ENCODE results near the gene GAREM1.

GAREM1 gene

DNA sequence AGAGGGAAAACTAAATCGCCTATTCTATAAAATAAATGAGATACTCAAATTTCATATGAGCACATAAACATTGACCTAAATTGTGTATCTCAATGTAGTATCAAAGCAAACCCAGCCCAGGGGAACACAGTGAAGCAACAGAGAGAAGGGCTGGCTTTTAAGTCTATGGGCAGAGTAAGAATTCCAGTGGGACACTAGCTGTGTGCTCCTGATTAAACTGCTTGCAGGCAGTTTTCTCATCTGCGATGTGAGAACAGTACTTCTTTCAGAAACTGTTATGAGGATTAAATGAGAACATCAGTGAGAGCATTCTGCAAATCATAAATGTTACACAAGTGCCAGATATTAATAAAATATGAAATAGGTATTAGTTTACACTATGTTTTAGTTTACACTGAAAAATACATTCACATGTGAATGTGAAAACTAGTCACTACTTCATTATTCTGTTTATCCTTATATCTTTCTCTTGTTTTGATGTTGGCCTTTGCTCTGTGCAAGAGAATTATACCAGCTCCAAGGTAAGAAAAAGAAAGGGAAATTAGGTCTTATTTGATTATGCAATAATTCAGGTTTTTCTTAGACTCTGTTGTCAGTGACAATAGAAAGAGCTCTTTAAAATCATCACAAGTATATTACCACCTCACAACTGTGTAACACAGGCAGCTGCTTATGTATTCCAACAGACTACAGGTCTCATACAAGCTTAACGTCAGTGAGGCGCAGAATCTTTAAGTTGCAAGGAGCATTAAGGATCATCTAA is 47.5 kb downstream of the GAREM1 start:
- DNase-seq: no peak

DNA sequence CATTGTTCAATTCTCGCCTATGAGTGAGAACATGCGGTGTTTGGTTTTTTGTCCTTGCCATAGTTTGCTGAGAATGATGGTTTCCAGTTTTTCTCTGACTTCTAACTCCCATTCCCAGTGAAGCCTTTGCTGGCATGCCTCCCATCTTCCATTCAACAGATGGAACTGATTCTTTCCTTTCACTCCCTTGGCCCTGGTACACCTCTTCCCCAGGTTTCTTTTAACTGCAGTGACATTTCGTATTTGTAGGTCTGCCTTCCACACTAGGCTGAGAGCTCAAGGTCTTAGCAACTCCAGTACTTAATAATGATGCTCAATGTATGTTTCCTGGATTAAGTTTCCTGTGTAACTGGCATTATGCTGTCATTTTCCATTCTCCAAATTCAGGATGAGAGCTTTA is 48.5 kb downstream of the GAREM1 start:
- DNase-seq: no peak

DNA sequence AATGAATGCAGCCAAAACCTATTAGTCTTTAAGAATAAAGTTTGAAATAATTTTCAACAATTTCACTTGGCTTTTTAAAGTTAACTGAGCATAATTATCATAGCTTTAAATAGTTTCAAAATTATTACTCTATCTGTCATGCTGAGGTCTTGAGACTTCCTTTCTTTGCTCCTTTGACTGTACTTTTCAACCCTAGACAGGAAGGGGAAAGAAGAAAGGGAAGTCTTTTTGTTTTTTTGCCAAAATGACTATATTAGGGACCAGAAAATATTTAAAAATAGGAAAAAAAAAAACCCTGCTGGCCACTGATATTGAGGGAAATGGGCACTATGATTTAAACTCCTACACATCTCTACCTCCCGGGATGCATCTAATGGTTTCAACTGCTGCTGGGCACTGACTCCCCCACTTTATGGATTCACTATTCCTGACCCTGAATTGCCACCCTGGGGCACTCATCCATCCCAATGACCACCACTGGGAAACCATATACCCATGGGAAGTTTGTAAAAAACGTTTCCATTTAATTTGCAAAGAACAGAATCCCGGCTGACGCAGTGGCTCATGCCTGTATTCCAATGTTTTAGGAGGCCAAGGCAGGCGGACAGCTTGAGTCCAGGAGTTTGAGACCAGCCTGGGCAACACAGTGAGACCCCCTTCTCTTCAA is 50.5 kb downstream of the GAREM1 start:
- no peak for DNase-seq

DNA sequence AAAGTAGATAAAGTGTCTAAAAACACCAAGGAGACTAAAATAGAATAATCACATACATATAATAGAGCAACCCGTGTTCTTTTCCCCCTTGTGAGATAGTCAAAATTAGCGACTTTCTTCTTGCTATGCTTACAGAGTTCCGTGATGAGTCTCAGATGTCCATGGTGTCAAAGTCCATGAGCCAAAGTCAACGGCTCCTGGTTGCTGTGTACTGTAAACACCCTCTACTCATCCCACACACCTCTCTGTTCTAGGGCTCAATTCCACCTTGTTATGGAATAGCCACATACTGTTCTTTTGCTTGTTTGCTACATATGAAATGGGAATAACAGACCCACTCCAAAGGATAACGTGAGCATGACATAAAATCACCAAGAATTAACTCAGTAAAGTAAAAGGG is 52.5 kb downstream of the GAREM1 start:
- DNase-seq: no peak

DNA sequence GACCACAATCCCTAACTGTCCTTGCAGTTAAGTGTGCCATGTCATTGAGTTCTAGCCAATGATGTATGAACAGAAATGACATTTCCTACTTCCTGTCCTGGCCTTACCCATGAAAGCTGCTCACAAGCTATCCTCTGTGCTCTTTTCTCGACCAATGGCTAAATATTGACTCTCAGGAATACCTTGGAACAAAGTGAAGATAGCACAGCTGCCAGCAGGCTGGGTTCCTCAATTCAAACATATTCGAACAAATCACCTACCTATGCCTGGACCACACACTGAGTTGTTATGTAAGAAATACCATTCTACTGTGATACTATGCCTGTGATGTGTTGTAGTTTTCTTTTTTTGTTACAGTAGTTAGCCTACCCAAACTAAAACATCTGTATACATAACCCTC is 65.1 kb downstream of the GAREM1 start:
- no peak for DNase-seq

DNA sequence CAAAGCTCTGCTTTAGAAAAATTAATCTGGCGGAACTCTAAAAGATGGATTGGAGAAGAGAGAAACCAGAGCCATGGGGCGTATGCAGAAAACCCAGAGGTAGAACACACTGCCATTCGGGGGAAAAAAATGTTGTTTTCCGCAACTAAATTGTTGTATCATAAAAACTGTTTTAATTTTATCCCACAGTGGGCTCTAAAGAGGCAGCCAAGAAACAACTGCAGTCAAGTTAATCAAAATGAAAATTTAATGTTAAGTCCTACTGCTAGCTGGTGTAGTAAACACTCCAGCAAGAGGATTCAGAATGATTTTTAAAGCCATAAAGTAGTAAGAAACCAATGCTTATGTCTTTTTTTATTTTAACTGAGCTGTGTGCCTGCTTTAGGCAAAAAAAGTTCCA is 69.1 kb downstream of the GAREM1 start:
- DNase-seq: no peak

DNA sequence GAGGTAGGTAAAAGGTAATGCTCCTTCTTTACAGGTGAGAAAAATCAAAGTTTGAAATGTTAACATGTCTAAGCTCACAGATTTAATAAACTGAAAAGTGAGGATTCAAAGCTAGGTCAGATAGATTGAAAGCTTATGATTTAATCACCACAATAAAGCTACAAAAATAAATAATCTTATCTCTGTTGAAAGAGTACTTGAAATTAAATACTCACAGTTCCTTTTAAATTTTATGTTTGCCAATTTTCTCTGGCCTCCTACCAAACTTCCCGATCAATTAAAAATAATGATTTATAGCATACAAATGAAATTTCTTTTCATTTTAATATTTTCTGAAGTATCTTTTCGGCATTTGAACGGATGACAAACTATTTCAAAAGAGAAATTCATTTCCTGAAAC is 77.3 kb downstream of the GAREM1 start:
- no peak for DNase-seq

DNA sequence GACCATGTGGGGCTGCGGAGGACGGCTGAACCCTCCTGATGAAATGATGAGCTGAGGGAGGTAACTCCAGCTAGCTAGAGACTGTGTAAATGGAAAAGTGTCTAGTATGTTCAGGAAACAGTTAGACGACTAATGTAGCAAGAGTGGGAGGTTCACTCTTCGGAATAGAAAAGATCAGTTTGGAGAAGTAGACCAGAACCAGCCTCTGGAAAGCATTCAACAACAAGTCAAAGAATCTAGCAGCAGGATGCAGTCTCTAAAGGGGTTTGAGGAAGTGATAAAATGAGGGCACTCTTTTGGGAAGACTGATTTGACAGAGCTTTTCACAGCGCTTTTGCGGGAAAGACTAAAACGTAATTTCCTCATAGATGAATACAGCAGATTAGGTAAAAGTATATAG is 79.6 kb downstream of the GAREM1 start:
- DNase-seq: no peak

DNA sequence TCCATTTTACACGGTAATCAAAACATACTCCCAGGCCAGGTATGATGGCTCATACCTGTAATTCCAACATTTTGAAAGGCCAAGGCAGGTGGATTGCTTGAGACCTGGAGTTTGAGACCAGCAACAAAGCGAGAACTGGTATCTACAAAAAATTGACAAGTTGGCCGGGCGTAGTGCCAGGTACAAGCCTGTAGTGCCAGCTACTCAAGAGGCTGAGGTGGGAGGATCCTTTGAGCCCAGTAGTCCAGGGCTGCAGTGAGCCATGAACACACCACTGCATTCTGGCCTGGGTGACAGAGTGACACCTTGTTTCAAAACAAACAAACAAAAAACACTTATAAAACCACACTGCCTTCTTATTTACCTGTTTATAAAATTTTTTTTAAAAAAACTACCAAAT is 80.8 kb downstream of the GAREM1 start:
- no peak for DNase-seq

DNA sequence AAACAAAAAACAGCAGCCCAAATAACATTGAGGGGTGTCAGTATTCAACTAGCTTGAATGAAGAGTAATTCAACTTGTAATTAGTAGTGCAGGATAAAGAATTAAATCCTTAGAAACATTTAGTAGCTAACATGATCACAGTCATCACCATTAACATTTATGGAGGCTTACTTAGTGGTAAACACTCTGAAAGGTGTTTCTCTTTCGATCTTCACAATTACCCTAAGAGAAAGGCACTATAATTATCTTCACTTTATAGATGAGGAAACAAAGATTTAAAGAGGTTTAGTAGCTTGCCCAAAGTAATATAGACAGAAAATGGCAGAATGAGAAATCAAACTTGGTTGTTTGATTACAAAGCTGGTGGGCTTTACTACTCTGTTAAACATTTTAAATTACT is 81.5 kb downstream of the GAREM1 start:
- DNase-seq: no peak

DNA sequence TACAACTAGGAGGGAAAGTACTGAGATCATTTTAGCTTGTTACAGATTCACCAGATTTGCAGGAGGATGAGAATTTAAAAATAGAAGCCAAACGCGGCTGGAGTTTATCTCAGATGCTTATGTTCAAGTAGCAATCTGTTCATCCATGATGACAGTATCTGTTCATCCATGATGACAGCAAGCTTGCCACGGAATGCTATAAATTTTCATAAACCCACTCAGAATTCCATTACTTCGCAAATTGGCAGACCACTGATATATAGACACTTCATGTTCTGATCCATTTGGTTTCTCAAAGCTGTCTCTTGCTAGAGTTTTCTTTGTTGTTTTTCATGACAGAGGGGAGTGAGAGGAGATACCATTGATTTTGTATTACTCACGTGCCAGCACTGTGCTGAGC is 84.2 kb downstream of the GAREM1 start:
- no peak for DNase-seq

DNA sequence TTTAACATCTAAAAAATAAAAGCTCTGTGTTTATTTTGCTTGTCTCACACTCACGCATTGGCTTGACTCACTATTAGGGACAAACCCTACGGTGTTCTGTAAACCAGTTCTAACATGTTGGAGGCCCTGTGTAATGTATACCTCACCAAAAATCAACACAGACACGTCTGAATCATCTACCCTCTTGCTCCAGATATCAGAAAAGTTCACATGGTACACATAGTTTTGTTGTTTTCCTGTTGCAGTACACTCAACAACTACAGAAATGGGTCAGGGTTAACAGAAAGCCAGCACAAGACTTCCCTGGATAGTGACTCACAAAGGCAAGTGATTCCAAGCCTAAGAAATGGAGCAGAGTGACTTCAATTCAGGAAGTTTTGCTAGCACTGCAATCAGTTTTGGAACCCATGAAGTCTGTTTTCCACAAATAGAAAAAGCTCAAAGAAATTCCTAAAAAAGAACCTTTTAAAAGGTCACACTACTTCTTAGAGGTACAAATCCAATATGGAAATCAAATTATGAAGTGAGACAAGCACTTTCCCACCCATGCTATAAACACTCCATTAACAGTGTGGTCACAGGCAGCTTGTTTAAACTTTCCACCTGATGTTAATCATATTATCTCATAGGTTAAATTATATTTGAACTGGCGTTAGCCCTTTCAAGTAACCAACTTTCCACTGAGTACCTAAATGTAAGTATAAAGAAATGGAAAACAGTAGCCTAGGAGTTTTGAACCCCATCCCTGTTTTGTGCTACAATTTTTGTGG is 87.4 kb downstream of the GAREM1 start:
- DNase-seq: peak; percentile 59

DNA sequence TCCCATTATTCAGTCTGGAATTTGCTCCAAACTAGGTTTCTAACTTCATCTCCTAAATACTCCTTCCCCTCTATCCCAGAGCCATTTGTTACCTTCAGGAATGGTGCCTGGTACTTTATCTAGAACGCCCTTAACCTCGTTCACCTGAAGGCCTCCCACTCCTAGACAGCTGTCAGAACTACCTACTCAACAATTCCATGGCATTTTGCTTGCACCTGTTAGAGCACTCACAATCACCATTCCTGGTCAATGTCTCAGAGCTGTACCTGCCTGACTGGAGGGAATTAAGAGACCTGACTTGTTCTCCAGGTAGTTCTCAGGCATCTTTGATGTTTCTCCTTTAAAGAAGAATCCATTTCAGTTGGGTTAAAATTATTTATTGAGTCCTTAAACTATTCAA is 88.9 kb downstream of the GAREM1 start:
- peak; percentile 70 for DNase-seq

DNA sequence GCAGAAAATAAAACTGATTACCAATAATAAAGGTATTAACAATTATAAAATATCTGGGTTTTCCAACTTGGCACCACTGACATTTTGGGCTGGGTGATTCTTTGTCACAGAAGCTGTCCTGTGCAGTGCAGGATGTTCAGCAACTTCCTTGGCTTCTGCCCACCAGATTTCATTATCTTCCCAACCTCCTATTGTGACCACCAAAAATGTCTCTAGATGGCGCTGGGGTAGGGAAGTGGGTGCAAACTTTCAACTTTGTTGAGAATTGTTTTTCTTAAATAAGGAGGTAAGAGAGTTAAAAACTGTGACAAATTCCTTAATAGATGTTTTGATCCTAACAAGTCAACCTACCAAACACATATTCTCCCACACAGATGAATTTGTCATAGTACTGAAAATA is 90.1 kb downstream of the GAREM1 start:
- no peak for DNase-seq

DNA sequence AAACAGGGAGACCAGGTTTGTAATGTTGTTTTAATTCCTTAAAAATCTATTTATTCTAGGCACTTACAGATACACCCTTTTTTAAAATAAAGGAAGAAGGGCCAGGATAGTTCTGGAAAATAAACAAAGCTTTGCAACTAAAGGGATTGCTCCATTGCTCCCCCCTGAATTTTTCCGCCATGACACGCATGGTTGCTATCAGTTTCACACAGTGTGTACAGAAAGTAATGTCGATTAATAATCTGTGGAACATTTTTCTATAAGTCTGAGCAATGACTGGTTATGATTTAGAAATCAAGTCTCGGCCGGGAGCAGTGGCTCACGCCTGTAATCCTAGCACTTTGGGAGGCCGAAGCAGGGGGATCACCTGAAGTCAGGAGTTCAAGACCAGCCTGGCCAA is 90.8 kb downstream of the GAREM1 start:
- no peak for DNase-seq

DNA sequence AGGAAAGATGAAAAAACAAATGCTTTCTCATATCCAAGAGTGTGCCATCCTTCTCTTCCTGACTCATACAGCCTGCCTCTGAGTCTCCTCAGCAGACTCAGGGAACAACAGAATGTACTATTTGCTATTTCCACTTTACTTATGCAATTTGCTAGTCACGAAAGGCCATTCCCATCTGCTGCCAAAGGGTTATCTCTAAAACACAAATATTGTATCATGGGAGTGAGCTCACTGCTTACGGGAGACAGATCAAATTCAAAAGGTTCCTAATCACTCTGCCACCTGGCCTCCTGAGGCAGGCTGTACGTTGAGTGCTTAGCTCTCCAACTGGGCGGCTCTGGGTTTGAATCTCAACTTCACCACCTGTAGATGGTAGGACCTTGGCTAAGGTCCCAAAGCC is 92.0 kb downstream of the GAREM1 start:
- no peak for DNase-seq

DNA sequence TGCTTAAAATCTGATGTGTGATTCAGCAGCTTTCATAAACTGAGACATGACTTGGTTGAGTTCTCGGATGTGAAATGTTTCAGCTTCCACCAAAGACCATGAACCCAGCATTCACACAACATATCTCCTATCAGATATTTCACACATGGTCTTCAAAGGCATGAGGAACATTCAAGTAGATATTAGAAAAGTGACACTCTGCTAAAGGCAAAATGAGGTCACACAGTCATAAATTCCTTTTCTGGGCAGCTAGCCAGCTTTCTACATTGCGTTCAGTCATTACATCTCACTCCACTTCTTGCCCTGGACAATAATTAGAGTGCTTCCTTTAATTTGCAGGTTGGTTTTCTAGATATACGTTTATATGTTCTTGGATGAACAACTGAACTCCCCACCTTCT is 96.7 kb downstream of the GAREM1 start:
- no peak for DNase-seq

DNA sequence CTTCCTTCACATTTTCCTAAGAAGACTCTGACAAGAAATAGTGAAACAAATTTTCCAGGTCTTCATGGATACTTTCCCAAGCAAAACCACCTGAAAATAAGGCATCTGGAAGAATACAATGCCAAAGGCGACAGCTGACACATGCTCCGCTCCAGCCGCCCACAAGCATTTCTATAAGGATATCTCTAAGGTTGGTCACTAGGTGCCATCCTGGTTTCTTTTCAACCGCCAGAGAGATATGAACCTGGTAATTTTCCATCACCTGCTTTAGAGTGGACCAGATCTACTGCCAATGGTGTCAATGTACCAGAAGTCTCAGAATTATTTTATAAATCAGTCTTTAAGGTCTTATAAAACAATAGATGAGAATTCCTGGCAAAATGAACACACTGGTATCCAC is 97.2 kb downstream of the GAREM1 start:
- DNase-seq: no peak

DNA sequence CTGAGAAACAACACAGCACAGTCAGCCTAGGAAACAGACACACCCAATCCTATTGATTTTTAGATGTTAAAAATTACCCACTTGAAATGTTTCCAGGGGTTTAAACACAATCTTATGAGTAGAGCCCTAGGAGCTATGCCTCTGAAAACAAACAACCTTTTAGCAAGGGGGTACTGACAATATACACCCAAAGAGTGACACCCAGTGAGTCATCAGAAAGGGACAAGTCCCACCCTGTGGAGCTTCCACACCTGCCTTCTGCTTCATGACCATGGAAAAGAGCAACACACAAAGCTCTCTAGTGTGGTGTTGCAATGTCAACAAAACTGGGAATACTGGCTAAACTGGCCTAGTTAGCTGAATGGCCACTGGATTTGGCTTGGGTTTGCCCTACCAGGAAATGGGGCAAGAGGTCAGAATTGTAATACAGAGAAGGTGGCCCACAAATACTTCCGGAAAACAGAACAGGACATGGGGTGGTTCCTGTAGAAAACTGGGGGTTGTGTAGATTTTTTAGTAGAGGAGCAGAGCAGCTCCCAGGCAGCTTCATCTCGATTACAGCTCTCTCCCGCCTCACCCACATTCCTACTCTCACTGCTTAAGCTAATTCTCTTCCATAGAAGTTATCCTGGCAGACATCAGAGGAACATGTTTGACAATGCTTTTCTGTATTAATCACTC is 98.2 kb downstream of the GAREM1 start:
- DNase-seq: peak; percentile 84

DNA sequence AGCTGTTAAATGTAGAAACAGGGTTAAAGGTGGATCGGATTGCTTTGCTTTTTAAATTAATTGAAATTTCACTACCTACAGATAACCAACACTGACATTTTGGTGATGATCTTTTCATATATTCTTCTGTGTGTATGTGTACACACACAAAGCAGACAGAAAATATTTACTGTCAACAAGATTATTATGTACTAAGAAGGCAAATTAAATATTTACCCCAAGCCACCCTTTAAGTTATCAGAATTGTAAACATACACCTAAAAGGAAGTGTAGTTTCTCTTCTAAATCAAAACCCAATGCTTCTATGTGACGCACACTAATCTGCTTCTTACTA is 98.7 kb downstream of the GAREM1 start:
- DNase-seq: no peak

DNA sequence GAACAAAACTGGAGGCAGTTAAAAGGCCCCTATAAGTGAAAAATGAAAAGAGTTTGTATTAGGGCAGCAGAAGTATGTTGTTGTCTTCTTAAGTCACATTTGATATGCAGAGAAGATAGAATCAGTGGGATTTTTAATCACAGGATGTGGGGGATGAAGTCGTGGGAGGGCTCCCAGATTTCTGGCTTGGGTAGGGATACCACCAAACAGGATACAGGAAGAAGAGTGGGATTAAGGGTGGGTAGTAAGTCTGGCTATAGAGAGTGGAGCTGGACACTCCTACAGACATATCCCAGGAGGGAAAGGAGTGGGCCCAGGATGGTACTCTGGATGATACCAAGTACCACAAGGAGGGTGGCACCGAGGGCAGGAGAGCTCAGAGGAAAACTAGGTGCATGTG is 99.3 kb downstream of the GAREM1 start:
- DNase-seq: no peak

DNA sequence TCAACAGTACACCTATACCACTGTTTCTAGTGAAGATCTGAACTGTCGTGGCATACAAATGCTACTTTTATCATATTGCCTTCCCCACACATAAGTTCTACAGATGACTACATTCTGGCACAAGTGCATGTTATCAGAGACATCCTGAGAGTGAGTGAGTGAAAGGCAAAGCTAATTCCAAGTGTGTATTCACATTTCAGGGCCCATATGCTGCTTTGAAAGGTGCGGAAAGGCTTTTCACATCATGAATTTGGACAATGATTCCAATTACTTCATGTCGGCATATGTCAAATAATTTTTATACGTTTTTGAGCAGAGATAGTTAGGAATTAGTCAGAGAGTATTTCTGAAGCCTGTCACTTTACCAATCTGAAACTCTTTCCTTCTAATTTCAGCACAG is 101.7 kb downstream of the GAREM1 start:
- no peak for DNase-seq

DNA sequence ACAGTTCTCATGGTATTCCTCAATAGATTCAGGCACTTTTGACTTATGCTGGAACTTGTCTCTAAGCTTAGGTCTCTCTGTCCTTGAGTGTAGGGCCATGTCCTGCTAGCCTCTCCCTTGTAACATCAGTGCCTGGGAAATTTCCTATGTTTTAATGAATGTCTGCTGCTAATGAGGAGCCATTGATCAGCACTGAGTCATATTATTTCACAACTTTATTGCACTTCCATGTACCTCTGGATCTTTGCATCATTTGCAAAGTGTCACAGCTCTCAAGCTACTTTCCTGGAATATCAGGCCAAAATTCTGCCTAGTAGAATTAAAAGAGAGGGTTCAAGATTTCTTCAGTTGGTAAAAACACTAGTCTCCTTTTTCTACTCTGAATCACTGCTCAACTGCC is 102.5 kb downstream of the GAREM1 start:
- DNase-seq: no peak
